HG03378 (cell line): ENCODE results near the gene ANKRD33B.
A peak's percentile ranks its signal among the peaks of the same experiment; 100 is the strongest.
"Not testable (repeated sequence)": the region's sequence is repeated elsewhere in the genome, so short reads cannot be mapped to it uniquely, and the experiment has no call there.

ENCODE experiments used
- ATAC-seq: cut with Tn5 transposase; IDR thresholded peaks from one replicate; pipeline ENCODE4 v1.9.1; 2021; ENCODE audit warnings: mild to moderate bottlenecking, moderate library complexity; ENCODE audit not compliant: unreplicated experiment

Gene ANKRD33B

GRCh38 chr5:10633271-10634049 lies 69.6 kb downstream of the ANKRD33B start:
- ATAC-seq, result no peak

- ATAC-seq, result no peak
Measured at GRCh38 chr5:10634050-10634449, 70.2 kb downstream of the ANKRD33B start.

DNA sequence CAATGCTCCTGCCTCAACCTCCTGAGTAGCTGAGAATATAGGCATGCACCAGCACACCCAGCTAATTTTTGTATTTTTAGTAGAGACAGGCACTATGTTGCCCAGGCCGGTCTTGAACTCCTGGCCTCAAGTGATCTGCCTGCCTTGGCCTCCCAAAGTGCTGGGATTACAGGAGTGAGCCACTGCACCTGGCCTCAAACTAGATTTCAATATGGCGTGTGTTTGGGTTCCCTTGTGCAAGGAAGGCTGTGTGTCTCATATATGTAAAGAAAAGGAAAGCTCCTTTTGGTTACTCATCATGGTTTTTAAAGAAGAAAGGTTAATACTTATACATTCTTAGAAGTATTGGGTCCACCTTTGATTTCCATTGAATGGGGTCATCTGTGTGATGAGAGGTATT lies 70.7 kb downstream of the ANKRD33B start:
- ATAC-seq, result no peak

DNA sequence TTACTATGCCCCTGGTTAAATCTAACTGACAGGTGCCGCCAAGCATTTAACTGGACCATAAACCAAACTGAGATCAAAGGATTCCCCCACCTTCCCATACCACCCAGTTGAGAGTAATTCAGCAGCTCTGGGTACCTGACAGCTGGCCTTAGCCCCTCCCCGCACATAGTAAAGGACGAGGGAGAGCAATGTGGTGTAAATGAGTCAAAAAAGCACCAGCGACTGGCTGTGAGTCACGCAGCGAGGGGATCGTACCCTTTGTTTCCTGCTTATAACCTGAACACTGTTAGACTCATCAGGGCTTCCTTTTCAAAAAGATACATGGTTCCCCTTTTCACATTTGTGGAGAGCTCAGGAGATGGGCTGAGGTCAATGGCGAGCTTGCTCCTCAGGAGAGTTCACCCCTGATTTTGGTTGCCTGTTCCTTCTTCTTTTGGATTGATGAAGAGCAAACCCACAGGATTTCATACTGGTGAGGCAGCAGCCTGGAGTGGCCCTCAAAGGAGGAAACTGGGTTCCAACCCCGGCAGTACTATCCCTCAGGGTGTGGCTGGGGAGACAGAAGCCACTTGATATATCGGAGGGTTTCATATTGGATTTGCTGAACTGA lies 71.5 kb downstream of the ANKRD33B start:
- ATAC-seq, result peak; percentile 75

DNA sequence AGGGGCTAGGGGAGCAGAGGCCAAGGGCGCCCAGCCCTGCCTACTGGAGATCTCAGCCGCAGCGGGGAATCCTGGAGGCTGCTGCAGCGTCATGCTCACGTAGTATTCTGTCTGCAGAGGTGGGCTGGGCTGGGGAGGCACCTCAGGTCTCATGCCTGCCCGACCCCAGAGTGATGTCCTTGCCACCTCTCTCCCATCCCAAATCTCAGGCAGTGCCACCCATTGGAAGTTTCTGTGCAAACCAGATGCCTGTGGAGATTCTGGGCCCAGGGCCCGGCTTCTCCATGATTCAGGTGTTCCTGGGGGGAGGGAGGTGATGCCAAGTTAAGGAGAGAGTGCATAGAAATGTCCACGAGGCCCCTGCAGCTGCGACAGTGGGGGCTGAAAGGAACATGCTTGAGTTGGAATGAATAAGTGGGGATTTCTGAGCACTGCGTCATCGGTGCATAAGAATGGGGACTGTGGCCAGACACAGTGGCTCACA lies 72.0 kb downstream of the ANKRD33B start:
- no peak for ATAC-seq

GRCh38 chr5:10636363-10637142 lies 72.7 kb downstream of the ANKRD33B start:
- ATAC-seq, result no peak

DNA sequence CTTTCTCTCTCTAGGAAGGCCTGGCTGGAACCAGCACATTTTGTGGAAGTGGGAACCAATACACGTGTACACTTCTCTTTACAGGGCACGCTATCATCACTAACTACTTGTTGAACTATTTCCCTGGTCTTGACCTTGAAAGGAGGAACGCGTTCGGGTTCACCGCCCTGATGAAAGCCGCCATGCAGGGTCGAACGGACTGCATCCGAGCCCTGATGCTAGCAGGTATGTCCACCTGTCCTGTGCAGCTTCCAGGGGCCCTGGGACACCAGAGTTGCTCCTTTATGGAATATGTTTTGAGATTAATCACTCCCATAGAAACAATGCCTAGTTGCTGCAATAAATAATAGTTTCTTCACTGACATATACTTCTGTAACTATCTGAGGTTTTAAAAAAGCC lies 74.1 kb downstream of the ANKRD33B start:
- no peak for ATAC-seq

- not testable (repeated sequence) for ATAC-seq
Measured at GRCh38 chr5:10638723-10639122, 74.9 kb downstream of the ANKRD33B start.

DNA sequence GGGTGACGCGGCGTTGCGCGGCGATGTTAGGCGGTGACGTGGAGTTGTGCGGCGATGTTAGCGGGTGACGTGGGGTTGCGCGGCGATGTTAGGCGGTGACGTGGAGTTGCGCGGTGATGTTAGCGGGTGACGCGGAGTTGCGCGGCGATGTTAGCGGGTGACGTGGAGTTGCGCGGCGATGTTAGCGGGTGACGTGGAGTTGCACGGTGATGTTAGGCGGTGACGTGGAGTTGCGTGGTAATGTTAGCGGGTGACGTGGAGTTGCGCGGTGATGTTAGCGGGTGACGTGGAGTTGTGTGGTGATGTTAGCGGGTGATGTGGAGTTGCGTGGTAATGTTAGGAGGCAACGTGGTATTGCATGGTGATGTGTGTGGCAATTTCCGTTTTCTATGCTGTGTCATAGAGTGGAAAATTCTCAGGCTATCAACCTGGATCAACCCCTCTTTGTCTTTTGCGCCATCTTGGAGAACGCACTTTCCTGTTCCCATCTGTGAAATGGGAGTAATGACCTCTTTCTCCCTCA lies 76.0 kb downstream of the ANKRD33B start:
- ATAC-seq, result no peak

DNA sequence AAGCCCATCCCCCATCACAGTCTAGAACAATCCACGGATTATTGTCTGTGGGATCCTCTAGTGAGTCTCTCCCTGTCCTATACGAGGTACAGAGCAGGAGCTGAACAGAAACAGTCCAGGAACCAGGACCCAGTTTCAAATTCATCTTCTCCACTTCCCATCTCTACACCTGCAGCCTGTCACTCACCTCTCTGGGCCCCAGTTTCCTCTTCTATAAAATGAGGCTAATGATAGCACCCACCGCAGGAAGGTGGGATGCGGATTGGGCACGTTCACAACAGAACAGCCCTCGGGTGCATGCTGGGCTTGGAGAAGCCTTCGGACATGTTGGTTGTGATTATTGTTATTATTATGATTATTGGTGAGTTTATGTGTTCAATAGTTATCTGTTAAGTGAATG lies 78.5 kb downstream of the ANKRD33B start:
- ATAC-seq, result no peak

DNA sequence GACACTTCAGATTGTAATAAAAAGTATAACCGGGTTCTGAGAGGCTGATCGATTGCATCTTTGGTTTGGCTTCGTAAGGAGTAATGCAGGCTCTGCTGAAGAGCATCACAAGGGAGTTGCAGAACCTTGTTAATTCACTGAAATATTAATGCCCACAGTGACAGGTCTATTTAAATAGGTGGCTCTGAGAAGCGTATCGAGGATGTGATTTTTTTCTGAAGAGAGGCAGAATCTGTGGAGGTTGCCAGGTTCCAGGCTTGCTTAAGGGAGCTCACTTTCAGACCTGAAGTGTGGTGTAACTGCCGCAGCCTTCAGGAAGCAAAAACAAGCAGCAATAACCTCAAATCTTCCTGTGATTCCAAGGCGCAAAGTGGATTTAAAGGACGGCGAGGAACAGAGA lies 80.3 kb downstream of the ANKRD33B start:
- no peak for ATAC-seq

DNA sequence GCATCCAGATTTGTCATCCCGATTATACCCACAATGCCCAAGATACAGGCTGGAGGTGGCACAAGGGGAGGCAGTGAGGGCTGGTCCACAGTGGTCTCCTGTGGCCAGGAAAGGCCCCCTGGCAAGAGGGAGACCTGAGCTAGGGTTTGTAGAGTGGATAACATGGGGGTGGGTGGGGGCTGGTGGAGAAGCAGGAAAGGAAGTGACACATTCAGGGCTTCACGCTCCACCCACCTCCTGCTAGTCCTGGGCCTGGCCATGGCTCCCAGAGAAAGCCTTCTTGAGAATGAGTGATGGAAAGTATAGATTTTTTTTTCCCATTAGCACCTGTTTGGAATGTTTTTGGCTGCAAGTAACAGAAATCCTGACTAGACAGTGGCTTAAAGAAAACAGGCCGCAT lies 81.3 kb downstream of the ANKRD33B start:
- no peak for ATAC-seq

DNA sequence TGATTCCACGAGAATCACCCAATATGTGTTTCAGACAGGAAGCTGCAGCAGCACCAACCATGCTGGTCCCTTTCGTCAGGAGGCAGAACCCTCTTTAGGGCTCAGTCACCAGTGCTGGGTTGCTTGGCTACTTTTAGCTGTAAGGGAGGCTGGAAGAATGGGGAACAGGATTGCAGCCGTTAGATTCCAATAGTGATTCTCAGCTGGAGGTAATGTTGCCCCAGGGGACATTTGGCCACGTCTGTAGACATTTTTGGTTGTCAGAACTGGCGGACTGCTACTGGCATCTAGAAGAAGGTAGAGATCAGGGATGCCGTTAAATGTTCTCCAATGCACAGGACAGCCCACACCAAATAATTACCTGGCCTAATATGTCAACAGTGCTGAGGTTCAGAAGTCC lies 81.8 kb downstream of the ANKRD33B start:
- ATAC-seq, result no peak

- ATAC-seq, result no peak
Measured at GRCh38 chr5:10647640-10648039, 83.8 kb downstream of the ANKRD33B start.

DNA sequence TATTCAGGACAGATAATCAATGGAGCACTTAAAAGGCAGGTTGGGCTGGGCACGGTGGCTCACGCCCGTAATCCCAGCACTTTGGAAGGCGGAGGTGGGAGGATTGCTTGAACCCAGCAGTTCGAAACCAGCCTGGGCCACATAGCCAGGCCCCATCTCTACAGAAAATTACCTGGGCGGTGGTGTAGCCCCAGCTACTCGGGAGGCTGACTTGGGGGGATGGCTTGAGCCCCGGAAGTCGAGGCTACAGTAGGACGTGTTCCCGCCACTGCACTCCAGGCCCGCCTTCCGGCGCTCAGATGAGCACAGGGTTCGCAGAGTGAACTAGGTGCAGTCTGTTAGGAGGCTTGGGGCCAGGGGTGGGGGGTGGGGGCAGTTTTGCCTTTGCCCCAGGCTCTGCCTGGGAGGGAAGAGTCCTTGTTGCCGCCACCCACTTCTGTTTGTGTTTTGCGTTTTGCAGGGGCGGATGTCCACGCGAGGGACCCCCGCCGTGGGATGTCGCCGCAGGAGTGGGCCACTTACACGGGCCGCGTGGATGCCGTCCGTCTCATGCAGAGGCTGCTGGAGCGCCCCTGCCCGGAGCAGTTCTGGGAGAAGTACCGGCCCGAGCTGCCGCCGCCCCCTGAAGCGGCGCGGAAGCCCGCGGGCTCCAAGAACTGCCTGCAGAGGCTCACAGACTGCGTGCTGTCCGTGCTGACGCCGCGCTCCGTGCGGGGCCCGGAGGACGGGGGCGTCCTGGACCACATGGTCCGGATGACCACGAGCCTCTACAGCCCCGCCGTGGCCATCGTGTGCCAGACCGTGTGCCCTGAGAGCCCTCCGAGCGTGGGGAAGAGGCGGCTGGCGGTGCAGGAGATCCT lies 85.2 kb downstream of the ANKRD33B start:
- no peak for ATAC-seq

DNA sequence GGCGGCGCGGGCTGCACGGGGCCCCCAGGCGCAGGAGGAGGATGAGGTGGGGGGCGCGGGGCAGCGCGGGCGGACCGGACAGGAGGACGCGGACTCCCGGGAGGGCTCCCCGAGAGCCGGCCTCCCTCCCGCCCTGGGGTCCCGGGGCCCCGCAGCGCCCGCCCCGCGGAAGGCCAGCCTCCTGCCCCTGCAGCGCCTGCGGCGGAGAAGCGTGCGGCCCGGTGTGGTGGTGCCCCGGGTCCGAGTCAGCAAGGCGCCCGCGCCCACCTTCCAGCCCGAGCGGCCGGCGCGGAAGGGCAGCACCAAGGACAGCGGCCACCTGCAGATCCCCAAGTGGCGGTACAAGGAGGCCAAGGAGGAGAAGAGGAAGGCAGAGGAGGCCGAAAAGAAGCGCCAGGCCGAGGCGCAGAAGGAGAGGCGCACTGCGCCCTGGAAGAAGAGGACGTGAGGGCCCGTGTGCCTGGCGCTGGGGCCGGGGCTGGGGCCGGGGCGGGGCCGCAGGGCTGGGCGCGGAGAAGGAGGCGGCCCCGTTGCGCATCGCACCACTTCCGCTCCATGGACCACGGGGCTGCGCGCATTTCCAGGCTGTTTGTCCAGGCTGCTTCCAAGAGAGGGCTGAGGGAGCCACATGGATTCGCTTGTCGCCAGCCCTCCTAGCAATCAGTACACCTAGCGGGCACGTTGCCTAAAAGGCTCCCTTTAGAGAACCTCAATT lies 86.0 kb downstream of the ANKRD33B start:
- no peak for ATAC-seq

DNA sequence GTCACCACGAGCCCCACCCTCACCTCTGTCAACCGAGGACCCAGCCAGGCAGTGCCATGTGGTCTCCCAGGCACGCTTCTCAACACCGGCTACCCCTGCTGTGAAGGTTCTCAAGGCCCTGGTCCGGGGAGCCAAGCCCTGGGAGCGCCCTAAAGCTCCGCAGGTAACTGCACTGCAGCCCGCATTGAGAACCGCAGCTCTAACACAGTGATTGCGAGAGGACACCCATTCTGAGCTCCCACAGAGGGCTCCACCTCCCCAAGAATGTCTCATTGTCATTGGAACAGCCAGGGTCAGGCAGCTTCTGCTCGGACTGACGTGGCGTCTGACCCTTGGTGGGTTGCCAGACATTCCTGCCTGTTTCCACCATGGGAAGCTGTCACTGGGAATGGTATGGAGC lies 88.3 kb downstream of the ANKRD33B start:
- no peak for ATAC-seq

DNA sequence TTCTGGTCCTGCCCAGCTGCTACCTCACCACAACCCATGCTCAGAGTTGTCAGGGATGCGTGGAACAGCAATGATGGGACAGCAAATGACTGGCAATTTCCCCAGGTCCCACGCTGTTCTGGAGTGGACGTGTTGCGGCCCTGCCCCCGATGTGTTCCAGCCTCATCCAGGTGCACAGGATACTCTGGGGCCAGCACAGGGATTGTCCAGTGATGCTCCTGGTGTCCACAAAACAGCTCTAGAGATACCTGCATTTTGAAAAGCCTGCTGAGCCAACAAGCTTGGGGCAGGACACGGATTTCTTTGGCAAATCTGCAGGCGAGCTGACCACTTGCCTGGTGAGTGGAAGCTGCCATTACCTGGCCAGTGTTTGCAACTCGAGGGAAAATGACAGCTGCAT lies 88.7 kb downstream of the ANKRD33B start:
- no peak for ATAC-seq

DNA sequence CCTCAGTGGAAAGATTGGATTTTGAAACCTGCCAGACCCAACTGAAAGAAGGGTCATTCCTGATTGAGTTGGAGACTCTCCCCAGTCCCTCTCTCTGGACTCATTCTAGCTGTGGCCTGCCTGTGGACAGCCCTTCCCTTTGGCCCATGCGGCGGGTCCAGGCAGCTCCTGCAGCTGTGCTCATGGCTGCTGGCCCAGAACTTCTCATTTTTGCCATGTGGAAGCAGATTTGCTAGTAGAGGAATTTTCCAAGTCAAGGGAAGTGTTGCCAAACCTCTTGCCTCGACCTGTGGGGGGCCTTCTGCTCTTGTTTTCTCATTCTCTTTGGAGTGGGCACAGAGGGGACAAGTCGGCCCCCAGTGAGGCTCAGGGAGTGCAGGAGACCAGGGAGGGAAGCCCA lies 89.2 kb downstream of the ANKRD33B start:
- no peak for ATAC-seq
